VCaP (cell line): ENCODE data around the gene RTP3.

Experiments
- H3K27ac ChIP-seq: fragments of 450-650 bp; 2 replicates; pipeline ENCODE4 v1.5.1; 2017
- TF ChIP-seq, protein P1 (sequence below): fragments of 450-650 bp; conservative IDR thresholded peaks from 2 replicates; pipeline ENCODE4 v1.5.1; 2017; ENCODE audit warnings: mild to moderate bottlenecking, moderate library complexity

Gene RTP3

DNA sequence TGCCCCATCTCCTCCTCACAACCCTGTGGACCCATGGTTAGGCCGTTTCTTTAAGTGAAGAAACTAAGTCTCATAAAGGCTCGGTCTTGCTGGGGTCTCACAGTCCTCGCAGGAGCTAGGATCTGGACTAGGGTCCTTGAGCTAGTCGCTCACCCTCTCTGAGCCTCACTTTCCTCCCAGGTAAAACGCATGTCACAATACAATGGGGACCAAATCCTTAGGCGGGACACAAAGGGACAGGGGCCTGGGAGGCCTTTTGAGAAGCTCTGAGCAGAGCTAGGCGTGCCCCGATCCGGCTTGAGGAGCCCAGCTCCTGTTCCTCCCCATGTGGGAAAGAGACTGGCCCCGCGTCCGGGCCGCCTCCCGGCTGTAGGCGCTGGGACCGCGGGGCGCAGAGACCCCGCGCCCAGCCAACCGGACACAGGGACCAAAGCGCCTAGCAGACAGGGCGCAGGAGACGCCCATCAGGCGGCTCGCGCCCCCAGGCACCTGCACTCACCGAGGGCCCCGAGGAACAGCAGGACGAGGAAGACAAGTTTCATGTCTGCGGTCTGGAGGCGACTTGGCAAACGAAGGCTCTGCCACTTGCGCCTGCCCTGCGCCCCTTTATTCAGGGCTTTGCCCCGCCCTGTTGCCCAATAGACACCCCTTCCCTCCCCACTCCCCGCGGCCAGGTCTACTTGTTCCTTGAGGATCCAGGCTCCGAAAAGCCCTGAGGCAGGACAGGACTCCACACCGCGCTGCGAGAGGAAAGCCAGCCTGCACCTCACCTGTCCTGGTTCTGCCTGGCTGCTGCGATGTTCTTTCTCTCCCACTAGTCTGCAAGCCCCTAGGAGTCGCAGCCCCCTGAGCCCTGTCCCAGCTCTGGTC is 33.2 kb upstream of the RTP3 start, which contains the start of gene LTF:
Gene LTF (minus strand): TSS at position 580 of the 870 bp plus-strand sequence. CDS start 38 bp downstream, at position 542.
- H3K27ac ChIP-seq = peak within 1 kb of the TSS; percentile 36; the same call in 1 of the 2 replicates
- TF ChIP-seq, protein P1, sequence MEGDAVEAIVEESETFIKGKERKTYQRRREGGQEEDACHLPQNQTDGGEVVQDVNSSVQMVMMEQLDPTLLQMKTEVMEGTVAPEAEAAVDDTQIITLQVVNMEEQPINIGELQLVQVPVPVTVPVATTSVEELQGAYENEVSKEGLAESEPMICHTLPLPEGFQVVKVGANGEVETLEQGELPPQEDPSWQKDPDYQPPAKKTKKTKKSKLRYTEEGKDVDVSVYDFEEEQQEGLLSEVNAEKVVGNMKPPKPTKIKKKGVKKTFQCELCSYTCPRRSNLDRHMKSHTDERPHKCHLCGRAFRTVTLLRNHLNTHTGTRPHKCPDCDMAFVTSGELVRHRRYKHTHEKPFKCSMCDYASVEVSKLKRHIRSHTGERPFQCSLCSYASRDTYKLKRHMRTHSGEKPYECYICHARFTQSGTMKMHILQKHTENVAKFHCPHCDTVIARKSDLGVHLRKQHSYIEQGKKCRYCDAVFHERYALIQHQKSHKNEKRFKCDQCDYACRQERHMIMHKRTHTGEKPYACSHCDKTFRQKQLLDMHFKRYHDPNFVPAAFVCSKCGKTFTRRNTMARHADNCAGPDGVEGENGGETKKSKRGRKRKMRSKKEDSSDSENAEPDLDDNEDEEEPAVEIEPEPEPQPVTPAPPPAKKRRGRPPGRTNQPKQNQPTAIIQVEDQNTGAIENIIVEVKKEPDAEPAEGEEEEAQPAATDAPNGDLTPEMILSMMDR = no peak

DNA sequence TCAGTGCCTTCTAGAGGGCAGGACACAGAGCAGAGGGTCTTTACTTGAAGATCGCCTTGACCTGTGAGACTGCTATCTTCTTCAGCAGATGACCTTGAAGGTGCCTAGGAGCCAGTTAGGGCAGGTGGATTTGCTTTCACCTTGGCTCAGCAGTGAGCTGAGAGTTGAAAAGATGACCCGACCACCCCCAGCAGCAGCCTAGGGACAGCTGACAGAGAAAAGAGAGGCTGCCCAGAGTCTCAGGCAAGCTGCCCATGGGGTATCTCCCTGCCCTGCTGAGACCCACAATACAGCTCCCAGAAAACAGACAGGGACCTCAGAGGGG is 32.6 kb upstream of the RTP3 start:
- H3K27ac ChIP-seq = no peak overlapping the region
- TF ChIP-seq, protein P1 = no peak

DNA sequence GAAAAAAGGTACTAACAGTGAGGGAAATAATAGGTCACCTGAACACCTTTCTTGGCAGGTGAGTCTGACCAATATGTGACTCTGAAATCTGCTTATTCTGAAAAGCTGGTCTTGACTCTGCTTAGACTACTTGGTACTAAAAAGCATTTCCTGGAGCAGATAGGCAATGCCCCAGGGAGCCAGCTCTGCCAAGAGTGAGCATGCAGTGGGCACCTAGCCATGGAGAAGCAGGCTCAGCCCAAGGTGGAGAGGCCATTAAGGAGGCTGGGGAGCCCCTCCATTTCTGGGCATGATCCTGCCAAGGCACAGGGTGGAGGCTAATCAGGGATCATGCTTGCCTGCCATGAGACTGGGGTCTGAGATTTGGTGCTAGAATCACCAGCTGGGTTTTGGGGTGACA is 31.5 kb upstream of the RTP3 start:
- TF ChIP-seq, protein P1 = no peak
- peak overlapping the region; percentile 36 for H3K27ac ChIP-seq

DNA sequence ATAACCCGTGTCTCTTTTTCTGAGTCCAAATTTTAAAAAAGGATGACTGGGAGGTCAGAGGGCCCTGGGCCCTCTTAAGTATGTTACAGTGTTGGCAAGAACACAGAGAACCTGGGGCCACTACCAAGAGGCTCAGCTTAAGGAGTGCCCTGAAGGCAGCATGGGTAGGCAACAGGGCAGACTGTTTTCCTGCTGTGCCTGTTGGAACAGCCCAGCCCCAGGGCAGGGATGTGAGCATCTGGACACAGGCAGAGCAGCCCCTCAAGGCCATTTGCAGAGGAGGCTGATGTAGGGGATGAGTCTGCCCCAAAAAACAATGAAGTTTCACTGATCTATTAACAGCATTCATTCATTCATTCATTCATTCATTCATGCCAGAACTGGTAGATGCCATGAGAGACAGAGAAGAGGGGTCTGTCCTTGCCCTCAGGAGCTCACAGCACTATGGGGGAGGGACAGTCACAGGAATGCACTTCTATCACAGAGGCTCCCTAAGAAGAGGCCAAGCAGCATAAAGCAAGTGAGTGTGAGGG is 30.8 kb upstream of the RTP3 start:
- peak overlapping the region; percentile 36; the same call in 1 of the 2 replicates for H3K27ac ChIP-seq
- TF ChIP-seq, protein P1 = no peak

DNA sequence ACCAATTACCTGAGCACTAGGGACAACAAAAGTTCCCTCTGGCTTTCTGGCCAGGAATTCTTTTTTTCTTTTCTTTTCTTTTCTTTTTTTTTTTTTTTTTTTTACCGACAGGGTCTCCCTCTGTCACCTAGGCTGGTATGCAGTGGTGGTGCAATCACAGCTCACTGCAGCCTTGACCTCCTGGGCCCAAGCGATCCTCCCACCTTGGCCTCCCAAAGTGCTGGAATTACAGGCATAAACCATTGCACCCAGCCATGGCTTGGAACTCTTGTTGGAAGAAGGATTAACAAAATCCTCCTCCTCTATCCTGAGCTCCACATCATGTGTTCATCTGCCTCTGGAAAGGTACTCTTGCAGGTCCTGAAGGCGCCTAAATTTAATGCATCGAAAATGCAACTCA is 30.2 kb upstream of the RTP3 start:
- no peak overlapping the region for H3K27ac ChIP-seq
- TF ChIP-seq, protein P1 = no peak

DNA sequence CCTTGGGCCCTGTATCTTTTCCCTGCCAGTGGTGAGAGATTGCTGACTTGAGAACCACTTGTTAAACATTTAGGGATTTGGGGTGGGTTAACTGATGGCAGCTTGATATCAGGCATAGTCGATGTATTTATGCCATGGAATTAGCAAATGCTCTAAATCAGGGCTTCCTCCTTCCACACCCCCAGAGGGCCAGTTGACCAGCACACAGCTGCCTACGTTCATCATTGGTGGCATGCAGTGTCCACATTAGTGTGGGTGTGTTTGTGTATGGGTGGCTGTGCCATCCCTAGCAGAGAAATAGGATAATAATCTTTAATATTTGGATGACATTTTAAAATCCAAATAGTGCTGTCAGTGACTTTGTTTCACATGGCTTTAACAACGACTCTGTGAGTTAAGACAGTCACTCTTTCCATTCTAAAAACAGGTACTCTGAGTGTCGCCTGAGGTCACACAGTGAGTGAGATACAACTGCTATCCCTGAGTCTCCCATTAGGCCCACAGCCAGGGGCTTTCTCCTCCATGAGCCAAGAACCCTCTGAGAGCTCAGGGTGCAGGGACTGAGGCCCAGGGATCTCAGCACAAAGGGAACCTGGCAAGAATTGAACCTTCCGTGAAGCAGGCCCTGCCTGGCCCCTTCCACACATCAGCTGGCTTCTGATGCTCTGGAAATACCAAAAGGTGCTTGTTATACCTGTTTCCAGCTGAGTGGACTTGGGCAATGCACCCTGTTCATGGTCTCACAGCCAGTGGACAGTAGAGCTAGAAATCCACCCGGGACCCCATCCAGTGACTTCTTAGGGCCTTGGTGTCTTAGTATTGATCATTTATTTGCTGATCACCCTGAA is 28.8 kb upstream of the RTP3 start:
- no peak overlapping the region for H3K27ac ChIP-seq
- TF ChIP-seq, protein P1 = no peak
